Stromal cell of bone marrow (primary cell): ENCODE data around the gene DUSP8.

Experiments
- DNase-seq: peaks from one replicate; pipeline ENCODE4 v3.0.0-alpha.2; 2012; ENCODE audit warnings: low read depth

DUSP8 gene

DNA sequence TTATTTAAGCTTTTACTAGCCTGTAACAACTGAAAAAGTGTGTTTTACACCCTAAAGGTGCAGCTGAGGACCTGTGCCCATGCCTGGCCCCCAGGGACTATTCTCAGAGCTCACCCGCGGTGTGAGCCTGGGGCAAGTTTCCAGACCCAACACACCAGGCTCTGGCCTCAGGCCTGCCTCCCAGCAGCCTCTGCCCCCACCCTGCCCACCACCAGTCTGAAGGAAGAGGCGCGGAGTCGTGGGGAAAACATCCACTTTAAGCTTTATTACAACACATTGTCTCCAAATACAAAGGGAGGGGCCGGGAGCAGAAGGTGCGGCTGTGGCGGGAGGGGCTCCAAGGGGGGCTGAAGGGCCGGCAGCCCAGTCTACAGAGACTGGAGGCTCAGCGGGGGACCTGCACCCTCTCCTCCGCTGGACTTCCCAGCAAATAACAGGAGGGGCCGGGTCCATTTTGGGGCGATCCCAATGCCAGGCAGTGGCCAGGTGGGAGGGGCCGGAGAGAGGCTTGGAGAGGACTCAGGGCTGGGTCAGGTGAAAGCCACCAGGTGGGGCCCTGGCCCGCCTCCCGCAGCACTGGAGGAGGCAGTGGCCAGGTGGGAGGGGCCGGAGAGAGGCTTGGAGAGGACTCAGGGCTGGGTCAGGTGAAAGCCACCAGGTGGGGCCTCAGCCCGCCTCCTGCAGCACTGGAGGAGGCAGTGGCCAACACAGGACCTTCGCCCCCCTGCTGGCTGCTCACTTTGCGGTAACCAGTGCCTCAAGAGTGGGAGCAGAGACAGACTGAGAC, 18.1 kb downstream of the DUSP8 start:
- no peak for DNase-seq

GRCh38 chr11:1549338-1550330, 22.4 kb downstream of the DUSP8 start:
- DNase-seq = no peak

- peak; percentile 35 for DNase-seq
These were observed 23.6 kb downstream of the DUSP8 start for GRCh38 chr11:1548221-1549070.

GRCh38 chr11:1547467-1548098, 24.5 kb downstream of the DUSP8 start:
- DNase-seq = no peak

DNA sequence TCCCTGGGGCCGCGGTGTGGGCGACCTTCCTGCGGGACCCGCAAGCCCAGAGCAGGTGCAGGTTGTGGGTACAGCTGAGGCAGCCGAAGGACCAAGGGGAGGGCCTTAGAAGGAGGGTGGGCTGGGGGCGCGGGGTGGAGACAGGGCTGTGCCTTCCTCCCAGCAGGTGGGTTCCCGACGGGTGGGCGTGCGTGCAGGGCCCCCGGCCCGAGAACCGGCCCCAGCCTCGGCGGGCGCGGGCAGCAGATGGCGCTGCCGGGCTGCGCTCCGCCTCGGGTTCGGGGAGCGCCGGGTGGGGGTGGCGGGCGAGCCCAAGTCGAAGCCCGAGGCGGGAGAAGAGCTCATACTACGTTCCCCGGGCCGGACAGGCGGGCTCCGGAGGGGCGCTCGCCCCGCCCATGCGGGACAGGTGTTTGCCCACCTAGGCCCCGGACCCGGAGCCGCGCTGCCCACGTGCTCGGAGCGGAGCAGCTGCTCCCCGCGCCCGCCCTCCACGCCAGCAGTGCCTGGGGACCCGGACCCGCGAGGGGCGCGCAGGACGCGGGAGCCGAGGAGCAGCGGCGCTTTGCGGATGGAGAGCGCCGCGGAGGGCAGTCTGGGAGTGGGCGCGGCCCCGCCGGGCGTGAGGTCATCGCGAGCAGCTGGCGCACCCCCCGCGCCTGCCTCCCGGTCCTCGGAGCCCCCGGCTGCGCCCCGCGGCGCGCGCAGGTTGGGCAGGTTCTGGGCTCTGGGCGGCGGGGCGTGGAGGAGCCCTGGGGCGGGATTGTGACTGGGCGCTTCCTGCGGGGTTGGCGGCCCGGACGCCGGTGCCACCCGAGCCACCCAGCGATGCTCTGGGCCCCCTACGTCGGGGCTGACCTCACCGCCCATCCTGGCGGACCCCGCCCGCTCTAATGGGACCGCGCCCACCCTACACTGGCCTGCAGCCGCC, 25.3 kb downstream of the DUSP8 start:
- DNase-seq = no peak

DNA sequence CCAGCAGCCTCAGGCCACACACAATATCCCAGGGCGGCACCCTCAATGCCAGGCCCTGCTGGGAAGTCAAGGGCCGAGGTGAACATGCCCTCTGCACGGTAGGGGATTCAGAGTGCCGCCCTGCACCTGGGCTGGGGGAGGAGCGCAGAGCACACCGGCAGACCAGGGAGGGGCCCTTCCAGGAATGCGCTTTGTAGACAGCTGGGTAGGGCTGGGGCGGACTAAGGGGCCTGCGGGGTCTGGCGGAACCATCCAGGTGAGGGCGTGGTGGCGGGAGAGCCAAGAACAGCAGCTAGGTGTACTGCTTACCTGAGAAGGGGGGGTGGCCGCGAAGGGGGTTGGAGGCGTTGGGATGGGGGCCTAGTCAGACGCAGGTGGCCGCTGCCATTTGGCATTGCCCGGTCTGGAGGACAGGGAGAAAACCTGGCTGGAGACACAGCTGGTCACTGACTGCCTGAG, 26.0 kb downstream of the DUSP8 start:
- no peak for DNase-seq

DNA sequence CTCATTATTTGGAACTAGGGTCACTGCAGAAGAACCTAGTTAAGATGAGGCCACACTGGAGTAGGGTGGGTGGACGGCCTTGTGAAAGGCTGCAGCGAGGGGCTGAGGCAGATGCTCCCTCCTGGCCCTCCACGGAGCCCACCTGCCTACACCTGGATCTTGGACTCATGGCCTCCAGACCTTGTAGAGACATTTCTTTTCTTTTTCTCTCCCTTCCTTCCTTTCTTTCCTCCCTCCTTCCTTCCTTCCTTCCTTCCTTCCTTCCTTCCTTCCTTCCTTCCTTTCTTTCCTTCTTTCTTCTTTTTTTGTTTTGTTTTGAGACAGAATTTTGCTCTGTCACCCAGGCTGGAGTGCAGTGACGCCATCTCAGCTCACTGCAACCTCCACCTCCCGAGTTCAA, 26.6 kb downstream of the DUSP8 start:
- no peak for DNase-seq

GRCh38 chr11:1544536-1544935, 27.5 kb downstream of the DUSP8 start:
- DNase-seq = no peak

DNA sequence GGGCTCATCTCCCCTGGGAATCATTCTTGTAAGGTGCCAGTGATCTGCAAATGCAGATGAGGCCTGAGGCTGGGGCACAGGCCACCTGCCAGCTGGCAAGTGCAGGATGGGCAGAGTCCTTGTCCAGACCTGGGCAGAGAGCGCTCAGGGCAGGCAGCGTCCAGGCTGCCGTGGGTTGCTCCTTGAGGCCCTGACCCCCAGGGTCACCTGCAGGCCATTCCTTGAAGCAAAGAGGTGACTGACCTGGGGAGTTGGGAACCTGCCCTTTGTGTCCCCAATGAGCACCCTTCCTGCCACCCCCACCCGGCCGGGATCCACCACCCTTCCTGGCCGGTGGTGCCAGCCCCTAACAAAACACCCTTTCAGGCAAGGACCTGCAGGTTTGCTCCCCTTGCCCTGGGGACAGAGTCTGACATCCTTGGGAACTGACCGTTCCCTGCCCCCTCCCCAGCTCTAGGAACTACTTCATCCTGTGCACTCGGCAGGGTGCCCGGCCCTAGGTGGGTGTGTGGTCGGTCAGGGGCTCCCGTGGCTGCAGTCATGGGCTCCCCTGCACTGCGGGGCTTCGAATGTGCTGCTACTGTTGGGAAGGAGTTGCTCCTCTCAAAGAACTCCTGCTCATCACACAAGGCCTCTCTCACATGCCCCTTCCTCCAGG, 28.3 kb downstream of the DUSP8 start:
- DNase-seq = no peak

GRCh38 chr11:1542267-1542666, 29.8 kb downstream of the DUSP8 start:
- no peak for DNase-seq

DNA sequence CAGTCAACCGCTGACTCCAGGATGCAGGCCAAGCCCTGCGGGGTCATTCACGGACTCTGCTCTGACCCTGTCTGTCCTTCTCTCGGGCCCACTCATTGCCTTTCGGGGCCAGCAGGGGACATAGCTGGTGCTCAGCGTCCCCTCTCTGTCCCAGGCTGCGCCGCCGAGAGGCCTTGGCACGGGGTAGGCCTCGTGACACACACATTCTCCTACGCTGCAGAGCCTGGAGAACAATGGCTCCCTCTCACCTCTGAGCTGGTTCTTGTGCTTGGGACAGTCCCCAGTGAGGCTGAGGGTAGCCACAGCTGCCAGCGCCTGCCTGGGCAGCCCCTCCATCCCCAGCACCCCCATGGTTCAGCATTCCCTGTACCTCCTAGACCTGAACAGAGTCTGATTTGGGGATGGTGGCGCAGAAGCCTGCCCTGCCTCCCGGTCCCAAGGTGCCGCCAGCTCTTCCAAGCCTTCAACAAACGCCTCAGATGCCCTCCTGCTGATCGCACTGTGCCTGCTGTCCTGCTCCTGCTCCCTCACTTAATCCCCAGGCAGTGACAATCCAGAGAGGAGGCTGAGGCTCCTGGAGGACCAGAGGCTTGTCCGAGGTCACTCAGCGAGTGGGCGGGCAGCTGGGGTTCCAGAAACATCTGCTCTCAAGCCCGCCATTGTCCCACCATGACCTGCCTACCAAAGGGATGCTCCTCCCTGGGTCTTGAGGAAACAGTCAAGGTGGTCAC, 30.4 kb downstream of the DUSP8 start:
- no peak for DNase-seq

- no peak for DNase-seq
These were observed 32.0 kb downstream of the DUSP8 start for GRCh38 chr11:1540074-1540473.

DNA sequence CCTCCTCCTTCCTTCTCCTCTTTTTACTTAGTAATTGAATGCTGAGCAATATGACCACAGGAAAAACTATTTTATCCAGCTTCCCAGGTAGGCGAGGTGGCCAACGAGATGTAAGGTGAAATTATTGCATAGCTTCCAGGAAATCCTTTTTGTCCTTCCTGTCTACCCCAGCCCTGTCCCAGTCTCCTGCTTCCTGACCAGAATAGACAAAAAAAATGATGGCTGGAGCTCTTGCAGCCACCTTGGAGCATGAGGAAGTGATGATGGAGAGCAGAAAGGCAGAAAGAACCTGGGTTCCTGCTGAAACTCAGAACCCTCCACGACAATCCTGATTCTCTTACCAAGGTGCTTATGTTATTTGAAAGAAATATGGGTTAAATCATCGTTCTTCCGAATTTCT, 33.9 kb downstream of the DUSP8 start:
- DNase-seq = no peak

GRCh38 chr11:1536065-1536843, 35.8 kb downstream of the DUSP8 start:
- DNase-seq = no peak

DNA sequence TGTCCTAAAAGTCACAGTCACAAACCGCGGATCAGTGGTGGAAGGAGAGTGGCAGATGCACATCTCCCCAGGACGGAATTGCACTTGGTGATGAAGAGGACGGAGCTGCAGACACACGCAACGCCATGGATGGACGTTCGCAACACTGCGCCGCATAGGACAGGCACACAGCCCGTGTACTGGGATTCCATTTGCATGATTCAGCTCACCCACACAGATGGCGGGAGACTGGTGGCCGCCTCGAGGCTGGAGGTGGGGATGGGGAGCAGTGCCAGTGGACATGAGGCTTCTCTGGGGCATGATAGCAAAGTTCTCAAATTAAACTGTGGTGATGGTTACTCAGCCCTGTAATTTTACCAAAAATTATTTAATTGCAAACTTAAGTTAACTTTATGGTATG, 37.4 kb downstream of the DUSP8 start:
- DNase-seq = no peak

DNA sequence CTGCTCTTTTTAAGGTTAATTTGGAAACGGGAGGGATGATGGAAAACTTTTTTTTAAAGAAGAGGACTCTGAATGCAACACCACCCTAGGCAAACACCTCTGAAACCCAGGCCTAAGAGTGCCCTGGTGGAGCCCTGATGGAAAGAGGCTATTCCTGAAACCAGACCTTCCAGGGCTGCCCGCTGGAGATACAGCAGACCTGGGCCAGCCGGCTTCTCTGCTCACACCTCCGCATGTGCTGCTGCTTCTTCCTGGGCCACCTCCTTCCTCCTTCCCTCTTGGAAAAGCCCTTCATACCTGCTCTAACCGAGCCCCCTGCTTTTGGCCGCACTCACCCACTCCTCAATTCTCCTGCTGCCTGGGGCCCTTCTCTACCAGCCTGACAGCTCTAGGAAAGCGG, 37.9 kb downstream of the DUSP8 start:
- no peak for DNase-seq

DNA sequence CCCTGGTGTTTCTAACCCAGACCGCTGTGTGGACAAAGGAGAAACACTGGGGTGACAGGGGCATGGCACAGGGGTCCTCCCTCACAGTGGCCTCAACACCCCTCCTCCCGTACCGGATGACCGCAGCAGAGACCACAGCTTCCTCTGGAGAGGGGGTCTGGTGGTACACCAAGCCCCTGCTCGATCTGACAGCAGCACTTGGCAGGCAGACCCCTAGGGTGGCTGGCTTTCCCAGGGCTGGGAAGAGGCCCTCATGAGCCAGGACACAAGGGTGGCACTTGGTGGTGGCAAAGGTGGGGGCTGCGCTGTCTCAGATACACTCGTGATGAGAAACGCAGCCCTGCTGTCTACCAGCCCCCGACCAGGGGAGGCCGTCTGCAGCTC, 38.7 kb downstream of the DUSP8 start:
- no peak for DNase-seq

- no peak for DNase-seq
These were observed 39.3 kb downstream of the DUSP8 start for GRCh38 chr11:1532606-1533341.
